Hepatocyte (in vitro differentiated cells): ENCODE data around the gene ANKRD13A.

Source experiments
- EZH2 ChIP-seq: fragments of 200-600 bp; sonication (generic); IDR thresholded peaks from 2 replicates; pipeline ENCODE4 v1.6.1; 2016; ENCODE audit warnings: antibody characterized with exemption, mild to moderate bottlenecking, borderline replicate concordance
- EZH2phosphoT487 ChIP-seq: fragments of 200-600 bp; sonication (generic); IDR thresholded peaks from one replicate; pipeline ENCODE4 v1.6.1; 2018; ENCODE audit warnings: antibody characterized with exemption, mild to moderate bottlenecking, low read depth, moderate library complexity; ENCODE audit not compliant: unreplicated experiment, severe bottlenecking

DNA sequence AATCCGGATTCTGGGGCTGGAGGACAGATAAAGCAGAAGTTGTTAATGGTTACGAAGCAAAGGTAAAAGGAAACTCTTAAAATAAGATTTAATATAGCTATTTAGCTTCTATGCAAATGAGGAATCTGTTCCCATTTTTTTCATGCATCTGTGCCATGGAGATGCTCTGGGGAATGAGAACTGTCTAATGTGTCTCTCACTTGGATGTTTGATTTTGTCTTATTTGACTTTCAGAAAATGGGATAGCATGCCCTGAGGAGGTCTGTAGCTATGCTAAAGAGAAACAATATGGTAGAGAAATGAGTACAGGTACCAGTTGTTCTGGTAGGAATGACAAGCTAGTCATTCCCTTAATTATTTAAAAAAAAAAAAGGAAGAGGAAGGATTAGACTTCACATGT is 24.8 kb downstream of the ANKRD13A start:
- TF ChIP-seq EZH2phosphoT487 (no peak), EZH2 (no peak)
